ENCODE measurements around the gene MTHFR. TPM values are rescaled to one million over a fixed set of nuclear protein-coding genes. Genes with fewer than 3 reads are reported as not detected.

MTHFR gene
- total RNA-seq, 1 experiment from 2014 or later: 22.6 TPM

DNA sequence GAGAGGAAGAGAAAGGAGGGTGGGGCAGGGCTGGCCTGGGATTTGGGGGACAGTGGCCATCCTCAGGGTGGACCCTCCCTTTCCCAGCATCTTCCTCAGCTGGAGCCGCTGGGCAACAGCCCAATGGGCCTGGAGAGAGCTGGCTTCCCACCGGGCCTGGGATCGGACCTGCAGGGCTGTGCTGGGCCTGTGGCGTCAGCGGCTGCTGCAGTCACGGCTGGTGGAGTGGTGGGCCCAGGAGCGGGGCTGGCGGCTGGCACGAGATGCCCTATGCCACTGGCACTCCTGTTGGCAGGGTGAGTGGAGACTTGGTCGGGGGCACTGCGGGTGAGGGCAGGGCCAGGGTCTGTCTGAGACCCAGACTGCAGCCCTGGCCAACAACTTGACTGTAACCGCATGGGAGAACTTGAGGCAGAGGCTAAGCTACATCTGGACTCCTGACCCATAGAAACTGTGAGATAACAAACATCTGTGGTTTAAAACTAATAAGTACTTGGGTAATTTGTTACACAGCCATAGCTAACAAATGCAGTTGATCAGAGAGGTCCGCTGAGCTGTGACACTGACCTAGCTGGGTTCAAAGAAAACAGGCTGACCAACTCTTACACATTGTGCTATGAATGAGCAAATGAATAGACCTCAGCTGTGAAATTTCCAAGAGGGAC is 25.9 kb downstream of the MTHFR start (continued):
- TF ChIP-seq NR1H2 (CRISPR knock-in tag; IDR thresholded peaks at IDR 0.05): no peak
- TF ChIP-seq, protein P1, sequence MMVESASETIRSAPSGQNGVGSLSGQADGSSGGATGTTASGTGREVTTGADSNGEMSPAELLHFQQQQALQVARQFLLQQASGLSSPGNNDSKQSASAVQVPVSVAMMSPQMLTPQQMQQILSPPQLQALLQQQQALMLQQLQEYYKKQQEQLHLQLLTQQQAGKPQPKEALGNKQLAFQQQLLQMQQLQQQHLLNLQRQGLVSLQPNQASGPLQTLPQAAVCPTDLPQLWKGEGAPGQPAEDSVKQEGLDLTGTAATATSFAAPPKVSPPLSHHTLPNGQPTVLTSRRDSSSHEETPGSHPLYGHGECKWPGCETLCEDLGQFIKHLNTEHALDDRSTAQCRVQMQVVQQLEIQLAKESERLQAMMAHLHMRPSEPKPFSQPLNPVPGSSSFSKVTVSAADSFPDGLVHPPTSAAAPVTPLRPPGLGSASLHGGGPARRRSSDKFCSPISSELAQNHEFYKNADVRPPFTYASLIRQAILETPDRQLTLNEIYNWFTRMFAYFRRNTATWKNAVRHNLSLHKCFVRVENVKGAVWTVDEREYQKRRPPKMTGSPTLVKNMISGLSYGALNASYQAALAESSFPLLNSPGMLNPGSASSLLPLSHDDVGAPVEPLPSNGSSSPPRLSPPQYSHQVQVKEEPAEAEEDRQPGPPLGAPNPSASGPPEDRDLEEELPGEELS (CRISPR knock-in tag; IDR thresholded peaks at IDR 0.05): no peak
- TF ChIP-seq NR3C1 (CRISPR knock-in tag; conservative IDR thresholded peaks at IDR 0.05; ENCODE audit: low read depth): no peak
- TF ChIP-seq TEAD4 (CRISPR knock-in tag; IDR thresholded peaks at IDR 0.05): no peak
- no peak for TF ChIP-seq ATF1 (CRISPR knock-in tag; IDR thresholded peaks at IDR 0.05)
- TF ChIP-seq ZNF423 (CRISPR knock-in tag; IDR thresholded peaks at IDR 0.05): no peak
- TF ChIP-seq, protein P2, sequence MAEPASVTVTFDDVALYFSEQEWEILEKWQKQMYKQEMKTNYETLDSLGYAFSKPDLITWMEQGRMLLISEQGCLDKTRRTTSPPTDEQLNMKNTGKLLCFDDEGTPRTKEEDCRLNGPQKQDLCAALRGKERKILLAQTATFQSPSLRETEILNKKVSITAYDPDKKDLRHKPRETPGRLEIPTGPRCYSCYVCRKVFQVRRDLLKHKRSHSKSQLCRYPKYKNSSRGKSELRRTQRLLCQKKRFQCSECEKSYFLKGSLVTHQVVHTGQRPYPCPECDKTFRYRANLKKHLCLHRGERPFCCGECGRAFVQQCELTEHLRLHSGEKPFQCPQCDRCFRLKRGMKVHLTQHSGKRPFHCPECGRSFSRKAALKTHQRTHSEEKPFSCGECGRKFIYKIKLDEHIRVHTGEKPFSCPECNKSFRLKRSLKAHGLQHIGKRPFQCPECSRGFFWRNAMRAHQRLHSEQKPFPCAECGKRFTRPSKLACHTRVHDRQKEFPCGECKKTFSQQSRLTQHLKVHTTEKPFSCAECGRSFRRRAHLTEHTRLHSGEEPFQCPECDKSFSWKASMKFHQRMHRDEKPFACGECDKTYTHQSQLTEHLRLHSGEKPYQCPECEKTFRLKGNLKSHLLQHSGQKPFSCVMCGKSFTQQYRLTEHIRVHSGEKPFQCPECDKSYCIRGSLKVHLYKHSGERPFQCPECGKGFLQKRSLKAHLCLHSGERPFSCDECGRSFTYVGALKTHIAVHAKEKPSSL (CRISPR knock-in tag; conservative IDR thresholded peaks at IDR 0.05): no peak
- no peak for TF ChIP-seq USF2 (CRISPR knock-in tag; IDR thresholded peaks at IDR 0.05)
- no peak for TF ChIP-seq ZNF232 (CRISPR knock-in tag; IDR thresholded peaks at IDR 0.05)
- no peak for TF ChIP-seq ATF6 (CRISPR knock-in tag; IDR thresholded peaks at IDR 0.05)

GRCh38 chr1:11778844-11779623 is 26.7 kb downstream of the MTHFR start:
- no peak overlapping the region for H3K27ac Mint-ChIP-seq
- H3K9me3 Mint-ChIP-seq: no peaks in the 10 kb centered on the region
- no peaks in the 10 kb centered on the region for H3K27me3 Mint-ChIP-seq (ENCODE audit: low read depth)
- ChIA-PET CTCF (no interaction called here), POLR2A (no interaction called here)
- H3K4me3 Mint-ChIP-seq: no peak overlapping the region
- TF ChIP-seq ZNF232 (CRISPR knock-in tag; IDR thresholded peaks at IDR 0.05) (no peak), ZNF281 (CRISPR knock-in tag; IDR thresholded peaks at IDR 0.05) (no peak), ZNF121 (CRISPR knock-in tag; IDR thresholded peaks at IDR 0.05) (no peak), ETV6 (CRISPR knock-in tag; IDR thresholded peaks at IDR 0.05) (no peak), ZNF396 (CRISPR knock-in tag; IDR thresholded peaks at IDR 0.05; ENCODE audit: borderline replicate concordance) (no peak), NFYB (CRISPR knock-in tag; conservative IDR thresholded peaks at IDR 0.05; ENCODE audit: low read depth) (no peak)
- TF ChIP-seq, protein P3, sequence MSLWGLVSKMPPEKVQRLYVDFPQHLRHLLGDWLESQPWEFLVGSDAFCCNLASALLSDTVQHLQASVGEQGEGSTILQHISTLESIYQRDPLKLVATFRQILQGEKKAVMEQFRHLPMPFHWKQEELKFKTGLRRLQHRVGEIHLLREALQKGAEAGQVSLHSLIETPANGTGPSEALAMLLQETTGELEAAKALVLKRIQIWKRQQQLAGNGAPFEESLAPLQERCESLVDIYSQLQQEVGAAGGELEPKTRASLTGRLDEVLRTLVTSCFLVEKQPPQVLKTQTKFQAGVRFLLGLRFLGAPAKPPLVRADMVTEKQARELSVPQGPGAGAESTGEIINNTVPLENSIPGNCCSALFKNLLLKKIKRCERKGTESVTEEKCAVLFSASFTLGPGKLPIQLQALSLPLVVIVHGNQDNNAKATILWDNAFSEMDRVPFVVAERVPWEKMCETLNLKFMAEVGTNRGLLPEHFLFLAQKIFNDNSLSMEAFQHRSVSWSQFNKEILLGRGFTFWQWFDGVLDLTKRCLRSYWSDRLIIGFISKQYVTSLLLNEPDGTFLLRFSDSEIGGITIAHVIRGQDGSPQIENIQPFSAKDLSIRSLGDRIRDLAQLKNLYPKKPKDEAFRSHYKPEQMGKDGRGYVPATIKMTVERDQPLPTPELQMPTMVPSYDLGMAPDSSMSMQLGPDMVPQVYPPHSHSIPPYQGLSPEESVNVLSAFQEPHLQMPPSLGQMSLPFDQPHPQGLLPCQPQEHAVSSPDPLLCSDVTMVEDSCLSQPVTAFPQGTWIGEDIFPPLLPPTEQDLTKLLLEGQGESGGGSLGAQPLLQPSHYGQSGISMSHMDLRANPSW (CRISPR knock-in tag; conservative IDR thresholded peaks at IDR 0.05; ENCODE audit: low read depth): no peak
- DNase-seq (ENCODE audit: low spot score): no peak
- no peak for ATAC-seq
- H3K4me1 Mint-ChIP-seq: no peaks in the 10 kb centered on the region; the same call in 1 of the 2 replicates
- H3K36me3 Mint-ChIP-seq: no peaks in the 10 kb centered on the region

Data from WTC11 (cell line).